Measurements from ENCODE around the gene OR1L8. TPM values are rescaled to one million over a fixed set of nuclear protein-coding genes. Genes with fewer than 3 reads are reported as not detected.

OR1L8 gene
- total and polyA plus RNA-seq, 9 of the 15 experiments (the other 6 are each of a cell fraction or from before 2014, with no cell fraction given): 0.03 to 0.06 (median 0.06) TPM; not detected in 6

GRCh38 chr9:122561446-122561845 is 21.7 kb downstream of the OR1L8 start (continued):
- TF ChIP-seq PBX2 (CRISPR knock-in tag; IDR thresholded peaks at IDR 0.05; ENCODE audit: low read depth) (no peak), PBX2 (tag; conservative IDR thresholded peaks at IDR 0.05; ENCODE audit: low read depth) (no peak), RBM34 (IDR thresholded peaks at IDR 0.05; ENCODE audit: borderline replicate concordance, insufficient read depth, low read length) (no peak), ZNF217 (CRISPR knock-in tag; IDR thresholded peaks at IDR 0.05) (no peak), CBFA2T2 (conservative IDR thresholded peaks at IDR 0.05) (no peak), ZNF274 (IDR thresholded peaks at IDR 0.05; ENCODE audit: borderline replicate concordance, low read depth, low read length) (no peak), HDGF (IDR thresholded peaks at IDR 0.05) (no peak), SMARCE1 (IDR thresholded peaks at IDR 0.05) (no peak), ATF3 (IDR thresholded peaks at IDR 0.05) (no peak), ATF3 (CRISPR knock-in tag; conservative IDR thresholded peaks at IDR 0.05) (no peak), CBFB (CRISPR knock-in tag; IDR thresholded peaks at IDR 0.05) (no peak)

All from K562 (cell line).